ACC112 (cell line): ENCODE data around the gene GNRH2.
"Not testable (repeated sequence)": the region's sequence is repeated elsewhere in the genome, so short reads cannot be mapped to it uniquely, and the experiment has no call there.

ENCODE experiments used
- H2AFZ ChIP-seq: fragments of 200-600 bp; sonication (generic); one replicate; pipeline ENCODE4 v1.6.0; 2017; ENCODE audit warnings: antibody characterized with exemption, low read length; ENCODE audit not compliant: unreplicated experiment
- H3K27ac ChIP-seq: fragments of 200-600 bp; sonication (generic); 2 replicates; pipeline ENCODE4 v1.5.1; 2014; ENCODE audit warnings: low read depth, mild to moderate bottlenecking, antibody characterized with exemption, low read length, moderate library complexity
- H3K27me3 ChIP-seq: fragments of 200-600 bp; sonication (generic); 2 replicates; pipeline ENCODE4 v1.6.1; 2014; ENCODE audit warnings: mild to moderate bottlenecking, antibody characterized with exemption, low read length, moderate library complexity, mixed read lengths; ENCODE audit not compliant: insufficient read depth
- H3K36me3 ChIP-seq: fragments of 200-600 bp; sonication (generic); 2 replicates; pipeline ENCODE4 v1.6.1; 2016; ENCODE audit warnings: mild to moderate bottlenecking, antibody characterized with exemption, low read length, moderate library complexity, mixed read lengths; ENCODE audit not compliant: insufficient read depth
- H3K4me1 ChIP-seq: fragments of 200-600 bp; sonication (generic); one replicate; pipeline ENCODE4 v1.6.1; 2016; ENCODE audit warnings: low read length, mixed read lengths; ENCODE audit not compliant: insufficient read depth, unreplicated experiment, control insufficient read depth
- H3K4me3 ChIP-seq: fragments of 200-600 bp; sonication (generic); 2 replicates; pipeline ENCODE4 v1.5.1; 2014; ENCODE audit warnings: mild to moderate bottlenecking, low read depth, low read length
- H3K79me2 ChIP-seq: fragments of 200-600 bp; sonication (generic); one replicate; pipeline ENCODE4 v1.6.0; 2016; ENCODE audit warnings: low read length; ENCODE audit not compliant: control insufficient read depth, unreplicated experiment, insufficient read depth

GNRH2 gene

DNA sequence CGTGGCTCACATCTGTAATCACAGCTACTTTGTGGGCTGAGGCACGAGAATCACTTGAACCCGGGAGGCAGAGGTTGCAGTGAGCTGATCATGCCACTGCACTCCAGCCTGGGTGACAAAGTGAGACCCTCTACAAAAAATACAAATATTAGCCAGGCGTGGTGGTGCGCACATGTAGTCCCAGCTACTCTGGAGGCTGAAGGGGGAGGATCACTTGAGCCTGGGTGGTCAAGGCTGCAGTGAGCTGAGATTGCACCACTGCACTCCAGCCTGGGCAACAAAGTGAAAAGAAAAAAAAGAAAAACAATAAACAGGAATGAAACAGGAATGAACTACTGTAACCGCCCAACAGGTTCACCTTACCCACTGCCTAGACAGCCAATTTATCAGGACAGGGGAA, 20.7 kb downstream of the GNRH2 start:
- H3K4me1 ChIP-seq = peaks cover 10% of the 10 kb centered on the region
- H3K36me3 ChIP-seq, H3K27me3 ChIP-seq, H3K4me3 ChIP-seq, H2AFZ ChIP-seq, H3K27ac ChIP-seq, H3K79me2 ChIP-seq: not testable (repeated sequence)

DNA sequence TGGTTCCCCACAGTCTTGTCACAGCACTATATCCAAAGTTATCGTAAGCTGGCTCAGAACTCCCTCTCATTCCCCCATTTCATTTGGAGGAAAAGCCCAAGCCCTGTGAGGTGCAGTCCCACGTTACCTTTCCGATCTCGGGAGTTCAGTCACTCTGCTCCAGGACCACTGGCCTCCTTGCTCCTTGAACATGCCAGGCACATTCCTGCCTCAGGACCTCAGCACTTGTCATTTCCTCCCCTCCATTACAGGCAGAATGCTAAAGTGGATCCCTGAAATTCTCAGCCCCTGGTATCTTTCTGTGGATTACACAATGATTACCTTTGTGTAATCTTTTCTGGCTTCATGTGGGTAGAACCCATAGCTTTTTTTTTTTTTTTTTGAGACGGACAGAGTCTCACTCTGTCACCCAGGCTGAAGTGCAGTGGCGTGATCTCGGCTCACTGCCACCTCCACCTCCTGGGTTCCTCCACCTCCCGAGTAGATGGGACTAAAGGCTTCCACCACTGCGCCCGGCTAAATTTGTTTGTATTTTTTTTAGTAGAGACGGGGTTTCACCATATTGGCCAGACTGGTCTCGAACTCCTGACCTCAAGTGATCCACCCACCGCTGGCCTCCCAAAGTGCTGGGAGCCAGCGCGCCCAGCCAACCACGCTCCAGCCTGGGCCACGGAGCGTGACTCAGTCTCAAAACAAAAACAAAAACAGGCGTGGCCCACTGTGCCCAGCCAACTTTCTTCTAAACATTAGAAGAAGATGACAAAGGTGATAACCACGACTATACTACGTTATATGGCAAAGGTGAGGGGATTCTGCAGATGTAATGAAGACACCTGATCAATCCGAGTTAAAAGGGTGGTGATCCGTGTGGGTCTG, 24.0 kb downstream of the GNRH2 start:
- no peak overlapping the region for H3K27ac ChIP-seq
- H3K4me1 ChIP-seq = peaks cover 10% of the 10 kb centered on the region
- H3K36me3 ChIP-seq = no peaks in the 10 kb centered on the region
- no peak overlapping the region for H3K4me3 ChIP-seq
- H3K27me3 ChIP-seq = peaks cover 19% of the 10 kb centered on the region
- H3K79me2 ChIP-seq = no peaks in the 10 kb centered on the region
- no peak overlapping the region for H2AFZ ChIP-seq

GRCh38 chr20:3068075-3068474, 24.7 kb downstream of the GNRH2 start:
- no peak overlapping the region for H3K4me3 ChIP-seq
- H2AFZ ChIP-seq = no peak overlapping the region
- no peak overlapping the region for H3K27ac ChIP-seq
- H3K79me2 ChIP-seq = no peaks in the 10 kb centered on the region
- peaks cover 25% of the 10 kb centered on the region for H3K27me3 ChIP-seq
- no peaks in the 10 kb centered on the region for H3K36me3 ChIP-seq
- H3K4me1 ChIP-seq = peaks cover 10% of the 10 kb centered on the region

DNA sequence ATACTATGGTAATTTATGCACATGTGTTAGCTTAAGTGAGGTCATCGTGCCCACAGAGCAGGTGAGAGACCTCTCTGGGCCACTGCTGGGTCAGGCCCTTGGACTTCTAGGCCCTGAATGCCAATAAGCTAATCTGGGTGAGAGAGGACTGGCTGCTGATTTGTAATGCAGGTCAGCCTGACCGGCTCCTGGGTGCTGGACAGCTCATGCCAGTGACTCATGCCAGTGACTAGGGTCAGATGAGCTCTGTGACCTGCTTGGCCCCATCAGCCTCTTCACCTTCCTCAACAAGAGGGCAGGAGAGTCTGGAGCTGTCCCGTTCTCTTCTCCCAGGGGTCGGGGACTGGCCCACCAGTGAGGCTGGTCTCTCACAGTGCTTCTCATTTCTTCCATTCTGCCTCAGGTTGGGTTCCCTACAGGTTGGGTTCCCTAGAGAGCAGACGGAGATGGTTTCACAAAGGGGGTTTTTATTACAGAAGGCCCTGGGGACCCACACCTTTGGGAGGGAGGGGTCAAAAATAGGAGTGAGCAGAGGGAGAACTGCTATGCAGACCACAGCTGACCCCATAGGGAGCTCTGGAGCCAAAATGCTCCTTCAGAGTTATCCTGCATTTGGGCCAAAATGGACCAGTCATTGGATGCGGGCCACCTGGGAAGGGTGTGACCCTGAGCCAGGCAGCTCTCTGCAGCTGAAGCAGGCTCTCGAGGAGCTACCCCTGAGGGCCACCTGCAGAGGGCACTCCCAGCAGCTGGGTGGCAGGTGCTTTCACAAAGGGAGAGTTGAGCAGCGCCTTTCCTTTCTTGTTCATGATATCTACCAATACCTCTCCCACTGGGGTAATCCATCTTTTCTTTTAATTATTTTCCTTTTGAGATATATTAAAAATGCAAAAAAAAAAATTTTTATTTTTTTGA, 25.8 kb downstream of the GNRH2 start:
- Histone ChIP-seq H3K27me3 (peaks cover 25% of the 10 kb centered on the region), H3K27ac (no peak overlapping the region), H3K36me3 (no peaks in the 10 kb centered on the region), H3K4me3 (no peak overlapping the region), H2AFZ (no peak overlapping the region), H3K79me2 (no peaks in the 10 kb centered on the region), H3K4me1 (peaks cover 10% of the 10 kb centered on the region)

- Histone ChIP-seq H3K36me3 (no peaks in the 10 kb centered on the region), H3K27me3 (peaks cover 25% of the 10 kb centered on the region), H3K79me2 (no peaks in the 10 kb centered on the region), H3K4me3 (no peak overlapping the region), H3K4me1 (peaks cover 10% of the 10 kb centered on the region), H3K27ac (no peak overlapping the region), H2AFZ (no peak overlapping the region)
Observed at GRCh38 chr20:3070725-3071124, 27.3 kb downstream of the GNRH2 start.

GRCh38 chr20:3071266-3071609, 27.8 kb downstream of the GNRH2 start:
- Histone ChIP-seq H3K36me3 (no peaks in the 10 kb centered on the region), H3K4me3 (no peak overlapping the region), H3K27me3 (peaks cover 25% of the 10 kb centered on the region), H3K79me2 (no peaks in the 10 kb centered on the region), H2AFZ (no peak overlapping the region), H3K27ac (no peak overlapping the region), H3K4me1 (peaks cover 6% of the 10 kb centered on the region)

- Histone ChIP-seq H3K4me1 (peaks cover 3% of the 10 kb centered on the region), H3K79me2 (no peaks in the 10 kb centered on the region), H3K27me3 (peaks cover 25% of the 10 kb centered on the region), H3K4me3 (no peak within 1 kb of the TSS), H3K27ac (no peak within 1 kb of the TSS), H3K36me3 (no peaks in the 10 kb centered on the region), H2AFZ (peak within 1 kb of the TSS; percentile 19)
Observed at GRCh38 chr20:3071610-3072529, 28.4 kb downstream of the GNRH2 start, which contains the start of gene OXT. Gene OXT, plus strand, starts transcription at chr20:3071620. Its CDS starts 36 bp downstream, at chr20:3071656.

- no peaks in the 10 kb centered on the region for H3K4me1 ChIP-seq
- no peak overlapping the region for H3K27ac ChIP-seq
- no peaks in the 10 kb centered on the region for H3K36me3 ChIP-seq
- H2AFZ ChIP-seq = no peak overlapping the region
- H3K4me3 ChIP-seq = no peak overlapping the region
- H3K79me2 ChIP-seq = no peaks in the 10 kb centered on the region
- peaks cover 28% of the 10 kb centered on the region for H3K27me3 ChIP-seq
Observed at GRCh38 chr20:3072530-3073250, 29.3 kb downstream of the GNRH2 start.

DNA sequence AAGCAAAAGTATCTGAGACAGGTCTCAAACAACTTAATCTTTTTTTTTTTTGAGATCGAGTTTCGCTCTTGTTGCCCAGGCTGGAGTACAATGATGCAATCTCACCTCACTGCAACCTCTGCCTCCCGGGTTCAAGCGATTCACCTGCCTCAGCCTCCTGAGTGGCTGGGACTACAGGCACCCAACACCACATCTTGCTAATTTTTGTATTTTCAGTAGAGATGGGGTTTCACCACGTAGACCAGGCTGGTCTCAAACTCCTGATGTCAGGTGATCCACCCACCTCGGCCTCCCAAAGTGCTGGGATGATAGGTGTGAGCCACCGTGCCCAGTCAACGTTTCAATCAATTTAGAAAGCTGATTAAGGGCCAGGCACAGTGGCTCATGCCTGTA, 29.8 kb downstream of the GNRH2 start:
- H3K79me2 ChIP-seq, H3K4me3 ChIP-seq, H3K27ac ChIP-seq, H2AFZ ChIP-seq, H3K4me1 ChIP-seq, H3K36me3 ChIP-seq: not testable (repeated sequence)
- peaks cover 34% of the 10 kb centered on the region for H3K27me3 ChIP-seq

GRCh38 chr20:3074812-3075211, 31.4 kb downstream of the GNRH2 start:
- no peaks in the 10 kb centered on the region for H3K79me2 ChIP-seq
- no peak overlapping the region for H3K4me3 ChIP-seq
- no peak overlapping the region for H3K27ac ChIP-seq
- no peak overlapping the region for H2AFZ ChIP-seq
- no peaks in the 10 kb centered on the region for H3K4me1 ChIP-seq
- H3K36me3 ChIP-seq = no peaks in the 10 kb centered on the region
- peaks cover 42% of the 10 kb centered on the region for H3K27me3 ChIP-seq
